CD4-positive, alpha-beta T cell treated with Interleukin-15 for 4 hours (primary cell): ENCODE measurements around the gene NUDT8.
A peak's percentile ranks its signal among the peaks of the same experiment; 100 is the strongest.
"Not testable (repeated sequence)": the region's sequence is repeated elsewhere in the genome, so short reads cannot be mapped to it uniquely, and the experiment has no call there.

Experiments
- DNase-seq: peaks from one replicate; pipeline ENCODE4 v3.0.0-alpha.2; 2020; ENCODE audit warnings: low spot score

The NUDT8 gene

GRCh38 chr11:67613313-67613959 is 16.3 kb downstream of the NUDT8 start:
- no peak for DNase-seq

- no peak for DNase-seq
Measured at GRCh38 chr11:67612751-67613150, 17.0 kb downstream of the NUDT8 start.

- no peak for DNase-seq
Measured at GRCh38 chr11:67611704-67612587, 17.8 kb downstream of the NUDT8 start.

- DNase-seq, result no peak
Measured at GRCh38 chr11:67611165-67611564, 18.6 kb downstream of the NUDT8 start.

- no peak for DNase-seq
Measured at GRCh38 chr11:67610302-67610868, 19.4 kb downstream of the NUDT8 start.

GRCh38 chr11:67609316-67609715 is 20.4 kb downstream of the NUDT8 start:
- no peak for DNase-seq

- DNase-seq, result no peak
Measured at GRCh38 chr11:67608486-67608885, 21.3 kb downstream of the NUDT8 start.

- no peak for DNase-seq
Measured at GRCh38 chr11:67607507-67607906, 22.2 kb downstream of the NUDT8 start.

GRCh38 chr11:67606492-67607295 is 23.0 kb downstream of the NUDT8 start, which contains the start of gene NDUFV1:
Gene NDUFV1 (plus strand): TSS chr11:67606936. CDS start chr11:67607005, 69 bp downstream.
- peak; percentile 95 for DNase-seq

GRCh38 chr11:67606093-67606491 is 23.6 kb downstream of the NUDT8 start:
- DNase-seq, result no peak

GRCh38 chr11:67605231-67606011 is 24.3 kb downstream of the NUDT8 start:
- no peak for DNase-seq

- no peak for DNase-seq
Measured at GRCh38 chr11:67604815-67605214, 24.9 kb downstream of the NUDT8 start.

- DNase-seq, result not testable (repeated sequence)
Measured at GRCh38 chr11:67604119-67604518, 25.6 kb downstream of the NUDT8 start.

- no peak for DNase-seq
Measured at GRCh38 chr11:67601098-67601497, 28.6 kb downstream of the NUDT8 start.

- no peak for DNase-seq
Measured at GRCh38 chr11:67600324-67601029, 29.3 kb downstream of the NUDT8 start.

GRCh38 chr11:67599149-67599548 is 30.6 kb downstream of the NUDT8 start:
- DNase-seq, result no peak

- not testable (repeated sequence) for DNase-seq
Measured at GRCh38 chr11:67597963-67598362, 31.8 kb downstream of the NUDT8 start.

- DNase-seq, result not testable (repeated sequence)
Measured at GRCh38 chr11:67597458-67597857, 32.3 kb downstream of the NUDT8 start.

GRCh38 chr11:67596753-67597300 is 32.9 kb downstream of the NUDT8 start:
- DNase-seq, result no peak

GRCh38 chr11:67594480-67594879 is 35.3 kb downstream of the NUDT8 start:
- no peak for DNase-seq
